ENCODE measurements around the gene ANKRD33B.
"Not testable (repeated sequence)": the region's sequence is repeated elsewhere in the genome, so short reads cannot be mapped to it uniquely, and the experiment has no call there.

Gene ANKRD33B

DNA sequence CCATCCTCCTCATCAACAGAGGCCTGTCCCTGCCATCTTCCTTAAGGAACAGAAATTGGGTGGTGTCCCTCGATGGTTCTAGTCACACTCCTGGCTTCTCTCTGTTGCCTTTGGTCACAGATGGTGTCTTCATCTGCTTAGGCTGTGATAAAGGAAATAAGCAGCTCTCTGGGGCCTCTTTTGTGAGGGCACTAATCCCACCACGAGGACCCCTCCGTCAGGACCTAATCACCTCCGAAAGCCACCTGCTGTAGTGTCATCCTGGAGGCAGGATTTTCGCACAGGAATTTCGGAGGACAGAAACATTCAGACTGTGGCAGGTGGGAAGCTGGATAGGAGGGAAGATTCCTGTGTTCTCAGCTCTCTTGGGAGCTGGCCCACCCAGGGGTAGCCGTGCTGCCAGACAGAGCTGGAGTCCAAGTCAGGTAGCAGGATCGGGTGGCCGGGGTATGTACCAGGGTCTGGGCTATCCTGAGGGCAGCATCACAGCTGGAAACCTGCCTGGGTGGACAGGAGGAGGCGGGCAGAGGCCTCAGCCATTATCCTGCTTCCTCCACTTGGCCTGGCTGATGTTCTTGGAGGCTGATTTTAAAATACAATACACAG, 59.5 kb downstream of the ANKRD33B start:
- no peak for DNase-seq

DNA sequence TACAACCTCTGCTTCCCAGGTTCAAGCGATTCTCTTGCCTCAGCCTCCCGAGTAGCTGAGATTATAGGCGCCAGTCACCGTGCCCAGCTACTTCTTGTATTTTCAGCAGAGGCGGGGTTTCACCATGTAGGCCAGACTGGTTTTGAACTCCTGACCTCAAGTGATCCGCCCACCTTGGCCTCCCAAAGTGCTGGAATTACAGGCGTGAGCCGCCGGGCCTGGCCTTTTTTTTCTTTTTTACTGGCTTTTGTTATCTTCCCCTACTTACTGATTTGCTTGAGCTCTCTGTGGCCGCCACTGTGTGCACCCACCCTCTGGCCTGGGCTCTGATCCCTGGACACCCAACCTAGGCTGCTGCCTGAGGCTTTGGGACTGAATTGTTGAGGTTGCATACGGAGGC, 60.3 kb downstream of the ANKRD33B start:
- no peak for DNase-seq

DNA sequence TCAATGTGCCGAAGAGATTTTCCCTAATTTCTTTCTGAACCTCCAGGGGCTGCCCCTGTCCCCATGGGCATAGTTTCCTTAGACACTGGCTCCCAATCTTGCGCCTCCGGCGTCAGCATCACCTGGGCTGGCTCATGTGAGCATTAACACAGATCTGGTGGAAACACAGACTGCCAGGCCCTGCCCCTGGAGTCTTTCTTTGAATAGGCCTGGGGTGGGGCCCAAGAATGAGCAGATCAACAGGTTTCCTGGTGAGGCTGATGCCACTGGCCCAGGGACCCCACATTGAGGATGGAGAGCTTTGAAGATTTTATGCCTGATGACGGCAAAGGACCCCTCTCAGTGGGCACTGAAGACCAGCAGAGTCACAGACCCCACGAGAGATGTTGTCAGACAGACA, 60.8 kb downstream of the ANKRD33B start:
- no peak for DNase-seq

DNA sequence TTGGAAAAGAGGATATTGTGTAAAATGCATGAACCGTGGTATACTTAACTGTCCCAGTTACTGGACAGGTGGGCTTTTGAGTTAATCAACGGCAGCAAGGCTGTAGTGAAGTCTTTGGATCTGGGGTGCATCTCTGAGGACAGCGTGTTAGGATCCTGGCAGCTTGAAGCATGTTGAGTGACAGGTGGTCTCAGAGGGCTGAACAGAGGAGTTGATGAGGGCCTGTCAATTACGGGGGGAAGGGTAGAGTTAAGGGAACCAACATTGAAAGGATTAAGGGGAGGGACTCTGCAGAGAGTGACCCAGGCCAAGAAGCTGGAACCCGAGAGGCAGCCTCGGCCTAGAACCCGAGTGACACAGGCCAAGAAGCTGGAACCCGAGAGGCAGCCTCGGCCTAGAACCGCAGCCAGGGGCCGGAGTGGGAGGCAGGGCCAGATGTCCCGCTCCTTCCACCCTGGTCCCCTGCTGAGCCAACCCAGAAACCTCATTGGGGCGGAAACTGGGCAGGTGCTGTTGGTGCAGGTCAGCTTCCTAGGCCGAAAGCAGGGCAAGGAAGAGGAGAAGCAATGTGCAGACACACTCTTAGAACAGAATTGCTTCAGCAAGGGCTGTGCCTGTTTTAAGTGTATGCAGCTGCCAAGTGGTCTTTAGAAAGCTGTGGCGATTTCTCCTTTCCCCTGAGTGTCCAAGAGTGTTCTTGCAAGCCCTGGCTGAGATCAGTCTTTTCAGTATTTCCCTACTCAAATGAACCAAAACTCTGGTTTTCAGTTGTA, 62.0 kb downstream of the ANKRD33B start:
- no peak for DNase-seq

GRCh38 chr5:10626473-10627013, 62.7 kb downstream of the ANKRD33B start:
- DNase-seq = no peak

DNA sequence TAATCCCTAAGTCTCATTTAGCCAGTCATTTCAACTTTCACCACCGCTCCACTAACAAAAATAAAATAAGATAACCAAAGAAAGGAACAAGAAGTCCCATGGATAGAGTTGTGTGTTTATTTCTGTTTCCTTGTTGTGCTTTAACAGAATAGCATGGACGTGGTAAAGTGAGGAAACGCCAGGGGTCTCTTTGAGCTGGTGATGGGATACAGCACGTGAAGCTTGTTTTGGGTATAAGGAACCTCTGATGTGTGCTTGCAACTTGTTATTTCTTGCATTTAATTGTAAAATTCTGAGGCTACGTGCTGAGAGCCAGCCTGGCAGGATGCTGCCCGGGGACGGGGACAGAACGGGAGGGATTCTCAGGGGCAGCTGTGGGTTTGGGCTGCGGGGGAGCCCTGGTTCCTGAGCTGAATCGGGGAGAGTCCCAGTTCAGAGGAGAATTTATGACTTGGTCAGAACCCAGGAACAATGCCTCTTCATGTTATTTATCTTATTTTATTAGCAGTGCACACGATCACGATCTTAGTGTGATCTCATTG, 63.4 kb downstream of the ANKRD33B start:
- DNase-seq = no peak

- DNase-seq = no peak
Measured at GRCh38 chr5:10628601-10629000, 64.7 kb downstream of the ANKRD33B start.

- DNase-seq = no peak
Measured at GRCh38 chr5:10629682-10630081, 65.8 kb downstream of the ANKRD33B start.

GRCh38 chr5:10630126-10630525, 66.3 kb downstream of the ANKRD33B start:
- no peak for DNase-seq

DNA sequence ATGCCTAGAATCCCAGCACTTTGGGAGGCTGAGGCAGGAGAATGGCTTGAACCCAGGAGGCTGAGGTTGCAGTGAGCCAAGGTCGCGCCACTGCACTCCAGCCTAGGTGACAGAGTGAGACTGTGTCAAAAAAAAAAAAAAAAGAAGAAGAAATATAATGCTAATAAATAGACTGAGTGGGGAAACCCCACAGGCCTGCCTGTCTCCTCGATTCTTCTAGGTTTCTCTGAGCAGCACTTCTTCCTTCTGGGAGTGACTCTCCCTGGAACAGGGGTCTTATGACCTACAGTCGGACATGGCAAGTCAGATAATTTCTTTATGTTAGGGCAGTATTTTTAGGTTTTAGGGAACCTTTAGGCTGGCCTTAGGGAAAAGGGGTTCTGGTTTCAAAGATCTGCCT, 66.9 kb downstream of the ANKRD33B start:
- not testable (repeated sequence) for DNase-seq

GRCh38 chr5:10631316-10631996, 67.6 kb downstream of the ANKRD33B start:
- DNase-seq = no peak

GRCh38 chr5:10632110-10632761, 68.4 kb downstream of the ANKRD33B start:
- DNase-seq = no peak

GRCh38 chr5:10633271-10634049, 69.6 kb downstream of the ANKRD33B start:
- no peak for DNase-seq

- DNase-seq = no peak
Measured at GRCh38 chr5:10634050-10634449, 70.2 kb downstream of the ANKRD33B start.

- no peak for DNase-seq
Measured at GRCh38 chr5:10634562-10634961, 70.7 kb downstream of the ANKRD33B start.

DNA sequence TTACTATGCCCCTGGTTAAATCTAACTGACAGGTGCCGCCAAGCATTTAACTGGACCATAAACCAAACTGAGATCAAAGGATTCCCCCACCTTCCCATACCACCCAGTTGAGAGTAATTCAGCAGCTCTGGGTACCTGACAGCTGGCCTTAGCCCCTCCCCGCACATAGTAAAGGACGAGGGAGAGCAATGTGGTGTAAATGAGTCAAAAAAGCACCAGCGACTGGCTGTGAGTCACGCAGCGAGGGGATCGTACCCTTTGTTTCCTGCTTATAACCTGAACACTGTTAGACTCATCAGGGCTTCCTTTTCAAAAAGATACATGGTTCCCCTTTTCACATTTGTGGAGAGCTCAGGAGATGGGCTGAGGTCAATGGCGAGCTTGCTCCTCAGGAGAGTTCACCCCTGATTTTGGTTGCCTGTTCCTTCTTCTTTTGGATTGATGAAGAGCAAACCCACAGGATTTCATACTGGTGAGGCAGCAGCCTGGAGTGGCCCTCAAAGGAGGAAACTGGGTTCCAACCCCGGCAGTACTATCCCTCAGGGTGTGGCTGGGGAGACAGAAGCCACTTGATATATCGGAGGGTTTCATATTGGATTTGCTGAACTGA, 71.5 kb downstream of the ANKRD33B start:
- DNase-seq = no peak

- no peak for DNase-seq
Measured at GRCh38 chr5:10635867-10636350, 72.0 kb downstream of the ANKRD33B start.

DNA sequence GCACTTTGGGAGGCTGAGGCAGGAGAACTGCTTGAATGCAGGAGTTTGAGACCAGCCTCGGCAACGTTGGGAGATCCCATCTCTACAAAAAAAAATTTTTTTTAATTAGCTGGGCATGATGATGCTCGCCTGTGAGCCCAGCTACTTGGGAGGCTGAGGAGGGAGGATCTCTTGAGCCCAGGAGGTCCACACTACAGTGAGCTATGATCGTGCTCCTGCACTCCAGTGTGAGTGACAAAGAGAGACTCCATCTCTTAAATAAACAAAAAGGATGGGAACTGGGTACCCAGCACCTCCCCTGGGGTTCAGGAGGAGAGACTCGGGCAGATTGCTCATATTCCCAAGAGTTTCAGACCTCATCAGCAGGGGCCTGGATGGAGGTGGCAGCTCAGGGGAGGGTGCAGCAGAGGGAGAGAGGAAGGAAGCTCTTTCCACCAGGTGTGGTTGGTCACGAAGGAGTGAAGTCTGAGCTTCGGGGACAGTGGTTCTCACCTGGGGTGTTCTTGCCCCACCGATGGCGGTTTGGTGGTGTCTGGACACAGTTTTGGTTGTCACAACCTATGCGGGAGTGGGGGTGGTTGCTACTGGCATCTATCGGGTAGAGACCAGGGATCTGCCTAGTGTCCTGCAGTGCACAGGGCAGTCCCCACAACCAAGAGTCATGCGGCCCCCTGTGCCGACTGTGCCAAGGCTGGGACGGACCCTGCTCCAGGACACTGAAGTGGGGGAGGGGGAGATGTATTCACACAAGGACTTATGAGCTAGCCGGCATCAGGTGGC, 72.7 kb downstream of the ANKRD33B start:
- DNase-seq = no peak

- no peak for DNase-seq
Measured at GRCh38 chr5:10637944-10638343, 74.1 kb downstream of the ANKRD33B start.

- DNase-seq = not testable (repeated sequence)
Measured at GRCh38 chr5:10638723-10639122, 74.9 kb downstream of the ANKRD33B start.

All from NCI-H510A treated with DMSO at 0.1 percent for 48 hours (cell line).